HEK293 (cell line): Measurements from ENCODE around the gene IMMP2L.
A peak's percentile ranks its signal among the peaks of the same experiment; 100 is the strongest.

Experiments
- CTCF ChIA-PET: fragments of 350-600 bp; formaldehyde crosslinking; extraction: SDS; loops from one replicate; lab custom pipeline; 2021; ENCODE audit warnings: antibody characterized with exemption; lab: Yijun Ruan, JAX
- POLR2A ChIA-PET: fragments of 300-600 bp; formaldehyde crosslinking; extraction: SDS; loops from one replicate; lab custom pipeline; 2020; ENCODE audit warnings: antibody characterized with exemption, inconsistent platforms; lab: Yijun Ruan, JAX
- H3K27ac ChIP-seq: fragments of 200-500 bp; sonication (Bioruptor generic); 2 replicates; pipeline ENCODE4 v1.5.1; 2014; ENCODE audit warnings: low read depth, low read length, control low read depth, inconsistent platforms; ENCODE audit errors: extremely low read depth
- H3K36me3 ChIP-seq, 2 experiments: fragments of 200-500 bp in 1 of 2; sonication (Bioruptor generic) in 1 of 2; 1 replicate in 1 of 2; 2 replicates in 1 of 2; pipeline ENCODE4 v1.5.1; 2014 to 2017; ENCODE audit warnings: inconsistent platforms in 2 of 2, low read length in 2 of 2; ENCODE audit not compliant: control insufficient read depth in 2 of 2, insufficient read depth in 1 of 2
- H3K4me1 ChIP-seq: fragments of 200-500 bp; sonication (Bioruptor generic); 2 replicates; pipeline ENCODE4 v1.5.1; 2014; ENCODE audit warnings: mild to moderate bottlenecking, low read length, inconsistent platforms; ENCODE audit not compliant: control insufficient read depth, insufficient read depth
- H3K4me3 ChIP-seq: 2 replicates; pipeline ENCODE4 v1.5.1; 2011; ENCODE audit warnings: low read depth, mild to moderate bottlenecking, control low read depth, low read length, moderate library complexity
- H3K9me3 ChIP-seq: fragments of 200-500 bp; sonication (Bioruptor generic); 2 replicates; pipeline ENCODE4 v1.5.1; 2014; ENCODE audit warnings: low read depth, low read length, inconsistent platforms; ENCODE audit not compliant: control insufficient read depth, insufficient read depth
- GFI1B ChIP-seq: fragments of 450-650 bp; formaldehyde crosslinking; IDR thresholded peaks from 2 replicates; pipeline ENCODE4 v1.5.1; 2016; ENCODE audit warnings: missing biosample characterization, missing genetic modification characterization
- GLI2 ChIP-seq: fragments of 450-650 bp; formaldehyde crosslinking; IDR thresholded peaks from 2 replicates; pipeline ENCODE4; 2017; ENCODE audit warnings: missing biosample characterization, missing genetic modification characterization, low read depth, borderline replicate concordance
- IKZF3 ChIP-seq: fragments of 450-650 bp; IDR thresholded peaks from 2 replicates; pipeline ENCODE4 v1.5.0; 2018; ENCODE audit warnings: missing biosample characterization, mild to moderate bottlenecking, missing genetic modification characterization, moderate library complexity
- KLF1 ChIP-seq: fragments of 450-650 bp; formaldehyde crosslinking; IDR thresholded peaks from 2 replicates; pipeline ENCODE4 v1.5.1; 2016; ENCODE audit warnings: missing biosample characterization, missing genetic modification characterization
- RBAK ChIP-seq: fragments of 450-650 bp; formaldehyde crosslinking; IDR thresholded peaks from 2 replicates; pipeline ENCODE4 v1.5.1; 2016; ENCODE audit warnings: missing biosample characterization, missing genetic modification characterization
- TRIM28 ChIP-seq: IDR thresholded peaks from 2 replicates; pipeline ENCODE4 v1.6.1; 2011; ENCODE audit warnings: low read length, control low read depth, borderline replicate concordance
- YY1 ChIP-seq: fragments of 450-650 bp; formaldehyde crosslinking; IDR thresholded peaks from 2 replicates; pipeline ENCODE4 v1.5.1; 2018; ENCODE audit warnings: missing biosample characterization, missing genetic modification characterization
- YY2 ChIP-seq: fragments of 450-650 bp; formaldehyde crosslinking; IDR thresholded peaks from 2 replicates; pipeline ENCODE4 v1.5.1; 2016; ENCODE audit warnings: missing biosample characterization, missing genetic modification characterization
- ZIC2 ChIP-seq: fragments of 450-650 bp; formaldehyde crosslinking; IDR thresholded peaks from 2 replicates; pipeline ENCODE4 v1.5.1; 2016; ENCODE audit warnings: missing biosample characterization, missing genetic modification characterization
- ZNF10 ChIP-seq: fragments of 450-650 bp; formaldehyde crosslinking; IDR thresholded peaks from 2 replicates; pipeline ENCODE4 v1.5.1; 2017; ENCODE audit warnings: missing biosample characterization, missing genetic modification characterization
- ZNF112 ChIP-seq: fragments of 450-650 bp; formaldehyde crosslinking; IDR thresholded peaks from 2 replicates; pipeline ENCODE4 v1.5.0; 2017; ENCODE audit warnings: missing biosample characterization, missing genetic modification characterization
- ZNF140 ChIP-seq: fragments of 450-650 bp; formaldehyde crosslinking; IDR thresholded peaks from 2 replicates; pipeline ENCODE4 v1.5.1; 2016; ENCODE audit warnings: missing biosample characterization, missing genetic modification characterization
- ZNF324 ChIP-seq: fragments of 450-650 bp; formaldehyde crosslinking; IDR thresholded peaks from 2 replicates; pipeline ENCODE4 v1.5.1; 2016; ENCODE audit warnings: missing biosample characterization, missing genetic modification characterization
- ZNF37A ChIP-seq: fragments of 450-650 bp; IDR thresholded peaks from 2 replicates; pipeline ENCODE4 v1.5.1; 2018; ENCODE audit warnings: missing biosample characterization, missing genetic modification characterization
- ZNF621 ChIP-seq: fragments of 450-650 bp; formaldehyde crosslinking; IDR thresholded peaks from 2 replicates; pipeline ENCODE4 v1.5.1; 2017; ENCODE audit warnings: missing biosample characterization, missing genetic modification characterization
- ZNF623 ChIP-seq: fragments of 450-650 bp; formaldehyde crosslinking; IDR thresholded peaks from 2 replicates; pipeline ENCODE4 v1.5.1; 2016; ENCODE audit warnings: missing biosample characterization, missing genetic modification characterization
- ZNF670 ChIP-seq: fragments of 450-650 bp; formaldehyde crosslinking; IDR thresholded peaks from 2 replicates; pipeline ENCODE4 v1.5.1; 2016; ENCODE audit warnings: missing biosample characterization, missing genetic modification characterization, low read depth
- ZNF76 ChIP-seq: fragments of 450-650 bp; formaldehyde crosslinking; IDR thresholded peaks from 2 replicates; pipeline ENCODE4; 2016; ENCODE audit warnings: low read depth, missing biosample characterization, missing genetic modification characterization, borderline replicate concordance
- ZNF776 ChIP-seq: fragments of 450-650 bp; formaldehyde crosslinking; IDR thresholded peaks from 2 replicates; pipeline ENCODE4 v1.5.0; 2017; ENCODE audit warnings: missing biosample characterization, missing genetic modification characterization, borderline replicate concordance
- ZNF843 ChIP-seq: fragments of 450-650 bp; formaldehyde crosslinking; IDR thresholded peaks from 2 replicates; pipeline ENCODE4 v1.5.1; 2016; ENCODE audit warnings: missing biosample characterization, missing genetic modification characterization
- ZXDB ChIP-seq: fragments of 450-650 bp; formaldehyde crosslinking; IDR thresholded peaks from 2 replicates; pipeline ENCODE4 v1.5.1; 2016; ENCODE audit warnings: missing biosample characterization, missing genetic modification characterization
- TF ChIP-seq, protein P1 (sequence below): fragments of 450-650 bp; formaldehyde crosslinking; IDR thresholded peaks from 2 replicates; pipeline ENCODE4 v1.5.1; 2016; ENCODE audit warnings: missing biosample characterization, missing genetic modification characterization
- TF ChIP-seq, protein P2 (sequence below): fragments of 450-650 bp; formaldehyde crosslinking; IDR thresholded peaks from 2 replicates; pipeline ENCODE4 v1.5.1; 2016; ENCODE audit warnings: missing biosample characterization, missing genetic modification characterization, borderline replicate concordance
- TF ChIP-seq, protein P3 (sequence below): fragments of 450-650 bp; formaldehyde crosslinking; IDR thresholded peaks from 2 replicates; pipeline ENCODE4 v1.5.0; 2017; ENCODE audit warnings: missing biosample characterization, missing genetic modification characterization, borderline replicate concordance
- TF ChIP-seq, protein P4 (sequence below): fragments of 450-650 bp; formaldehyde crosslinking; IDR thresholded peaks from 2 replicates; pipeline ENCODE4 v1.5.1; 2017; ENCODE audit warnings: missing biosample characterization, missing genetic modification characterization

IMMP2L gene

DNA sequence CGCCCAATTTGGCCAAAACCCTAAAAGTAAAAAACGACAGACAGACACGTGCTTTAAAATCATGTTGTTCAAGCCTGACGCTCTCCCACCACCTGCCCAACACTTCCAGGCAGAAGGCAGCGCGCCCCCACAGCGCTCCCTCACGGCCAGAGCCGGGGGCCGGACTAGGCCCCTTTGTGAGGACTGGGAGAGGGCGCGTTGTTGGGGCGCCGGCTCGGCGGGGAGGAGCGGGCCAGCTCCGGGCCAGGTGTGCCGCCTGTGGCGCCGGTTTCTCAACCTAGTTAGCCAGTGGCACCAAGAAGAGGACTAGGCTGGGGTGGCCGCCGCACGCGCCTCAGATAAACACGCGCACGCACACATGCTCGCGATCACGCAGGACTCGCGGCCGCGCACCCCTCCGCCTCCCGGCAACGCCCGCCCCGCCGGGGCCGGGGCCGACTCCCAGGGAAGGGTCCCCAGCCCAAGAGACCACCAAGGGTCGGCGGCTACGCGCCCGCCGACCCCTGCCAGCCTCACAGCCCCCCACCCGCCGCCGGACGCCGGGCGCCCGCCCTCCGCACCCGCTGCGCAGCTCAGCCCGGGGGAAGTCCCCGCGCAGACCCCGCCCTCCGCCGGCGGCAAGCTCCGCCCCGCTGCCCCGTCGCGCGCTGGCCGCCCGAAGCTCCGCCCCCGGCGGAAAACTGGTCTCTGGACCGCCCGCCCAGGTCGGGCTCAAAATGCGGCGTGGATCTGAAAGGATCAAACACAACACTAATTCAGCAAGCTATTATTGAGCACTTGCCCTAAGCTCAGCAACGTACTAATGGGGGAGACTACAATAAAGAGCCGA is at the start of gene IMMP2L:
TSS of gene IMMP2L (minus strand) at position 589 of the 829 bp plus-strand sequence.
- Histone ChIP-seq H3K9me3 (no peaks in the 10 kb centered on the region), H3K4me1 (no peaks in the 10 kb centered on the region), H3K36me3 (peaks cover 0 to 9% of the 10 kb centered on the region in 2 experiments; a peak in 1 of 3 replicates), H3K27ac (peak within 1 kb of the TSS; percentile 63; the same call in 1 of the 2 replicates), H3K4me3 (peak within 1 kb of the TSS; percentile 67)
- ChIA-PET POLR2A (interaction anchor here (1.1 kb wide), 1 partner anchor 889 kb away, joined by 4 read pairs; the partner anchor contains the start of gene IFRD1), CTCF (interaction anchor here (0.6 to 0.7 kb wide), 2 partner anchors 961 to 977 kb away, joined by 3 read pairs; no protein-coding TSS in a partner anchor)
- TF ChIP-seq TRIM28 (no peak), RBAK (tag by site-specific recombination) (no peak), GFI1B (tag by site-specific recombination) (no peak), ZNF10 (tag by site-specific recombination) (no peak), ZNF112 (tag by site-specific recombination) (no peak), ZNF623 (tag by site-specific recombination) (no peak), IKZF3 (tag by site-specific recombination) (no peak), YY2 (no peak), ZXDB (0 out of 2 replicates have a peak, but pooled peaks have one; percentile 13), ZNF843 (tag by site-specific recombination) (peak; percentile 30; the same call in 1 of the 2 replicates), ZNF37A (no peak), YY1 (tag by site-specific recombination) (no peak), ZNF776 (tag by site-specific recombination) (no peak), GLI2 (tag by site-specific recombination) (no peak), ZNF621 (tag by site-specific recombination) (no peak), ZNF140 (tag by site-specific recombination) (no peak), ZNF324 (tag by site-specific recombination) (0 out of 2 replicates have a peak, but pooled peaks have one; percentile 28), ZNF76 (tag by site-specific recombination) (no peak), KLF1 (tag by site-specific recombination) (no peak), ZNF670 (tag by site-specific recombination) (no peak), ZIC2 (tag by site-specific recombination) (peak; percentile 85)
- TF ChIP-seq, protein P1, sequence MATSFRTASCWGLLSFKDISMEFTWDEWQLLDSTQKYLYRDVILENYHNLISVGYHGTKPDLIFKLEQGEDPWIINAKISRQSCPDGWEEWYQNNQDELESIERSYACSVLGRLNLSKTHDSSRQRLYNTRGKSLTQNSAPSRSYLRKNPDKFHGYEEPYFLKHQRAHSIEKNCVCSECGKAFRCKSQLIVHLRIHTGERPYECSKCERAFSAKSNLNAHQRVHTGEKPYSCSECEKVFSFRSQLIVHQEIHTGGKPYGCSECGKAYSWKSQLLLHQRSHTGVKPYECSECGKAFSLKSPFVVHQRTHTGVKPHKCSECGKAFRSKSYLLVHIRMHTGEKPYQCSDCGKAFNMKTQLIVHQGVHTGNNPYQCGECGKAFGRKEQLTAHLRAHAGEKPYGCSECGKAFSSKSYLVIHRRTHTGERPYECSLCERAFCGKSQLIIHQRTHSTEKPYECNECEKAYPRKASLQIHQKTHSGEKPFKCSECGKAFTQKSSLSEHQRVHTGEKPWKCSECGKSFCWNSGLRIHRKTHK, result no peak
- TF ChIP-seq, protein P2, sequence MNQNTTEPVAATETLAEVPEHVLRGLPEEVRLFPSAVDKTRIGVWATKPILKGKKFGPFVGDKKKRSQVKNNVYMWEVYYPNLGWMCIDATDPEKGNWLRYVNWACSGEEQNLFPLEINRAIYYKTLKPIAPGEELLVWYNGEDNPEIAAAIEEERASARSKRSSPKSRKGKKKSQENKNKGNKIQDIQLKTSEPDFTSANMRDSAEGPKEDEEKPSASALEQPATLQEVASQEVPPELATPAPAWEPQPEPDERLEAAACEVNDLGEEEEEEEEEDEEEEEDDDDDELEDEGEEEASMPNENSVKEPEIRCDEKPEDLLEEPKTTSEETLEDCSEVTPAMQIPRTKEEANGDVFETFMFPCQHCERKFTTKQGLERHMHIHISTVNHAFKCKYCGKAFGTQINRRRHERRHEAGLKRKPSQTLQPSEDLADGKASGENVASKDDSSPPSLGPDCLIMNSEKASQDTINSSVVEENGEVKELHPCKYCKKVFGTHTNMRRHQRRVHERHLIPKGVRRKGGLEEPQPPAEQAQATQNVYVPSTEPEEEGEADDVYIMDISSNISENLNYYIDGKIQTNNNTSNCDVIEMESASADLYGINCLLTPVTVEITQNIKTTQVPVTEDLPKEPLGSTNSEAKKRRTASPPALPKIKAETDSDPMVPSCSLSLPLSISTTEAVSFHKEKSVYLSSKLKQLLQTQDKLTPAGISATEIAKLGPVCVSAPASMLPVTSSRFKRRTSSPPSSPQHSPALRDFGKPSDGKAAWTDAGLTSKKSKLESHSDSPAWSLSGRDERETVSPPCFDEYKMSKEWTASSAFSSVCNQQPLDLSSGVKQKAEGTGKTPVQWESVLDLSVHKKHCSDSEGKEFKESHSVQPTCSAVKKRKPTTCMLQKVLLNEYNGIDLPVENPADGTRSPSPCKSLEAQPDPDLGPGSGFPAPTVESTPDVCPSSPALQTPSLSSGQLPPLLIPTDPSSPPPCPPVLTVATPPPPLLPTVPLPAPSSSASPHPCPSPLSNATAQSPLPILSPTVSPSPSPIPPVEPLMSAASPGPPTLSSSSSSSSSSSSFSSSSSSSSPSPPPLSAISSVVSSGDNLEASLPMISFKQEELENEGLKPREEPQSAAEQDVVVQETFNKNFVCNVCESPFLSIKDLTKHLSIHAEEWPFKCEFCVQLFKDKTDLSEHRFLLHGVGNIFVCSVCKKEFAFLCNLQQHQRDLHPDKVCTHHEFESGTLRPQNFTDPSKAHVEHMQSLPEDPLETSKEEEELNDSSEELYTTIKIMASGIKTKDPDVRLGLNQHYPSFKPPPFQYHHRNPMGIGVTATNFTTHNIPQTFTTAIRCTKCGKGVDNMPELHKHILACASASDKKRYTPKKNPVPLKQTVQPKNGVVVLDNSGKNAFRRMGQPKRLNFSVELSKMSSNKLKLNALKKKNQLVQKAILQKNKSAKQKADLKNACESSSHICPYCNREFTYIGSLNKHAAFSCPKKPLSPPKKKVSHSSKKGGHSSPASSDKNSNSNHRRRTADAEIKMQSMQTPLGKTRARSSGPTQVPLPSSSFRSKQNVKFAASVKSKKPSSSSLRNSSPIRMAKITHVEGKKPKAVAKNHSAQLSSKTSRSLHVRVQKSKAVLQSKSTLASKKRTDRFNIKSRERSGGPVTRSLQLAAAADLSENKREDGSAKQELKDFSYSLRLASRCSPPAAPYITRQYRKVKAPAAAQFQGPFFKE, result no peak
- TF ChIP-seq, protein P3, sequence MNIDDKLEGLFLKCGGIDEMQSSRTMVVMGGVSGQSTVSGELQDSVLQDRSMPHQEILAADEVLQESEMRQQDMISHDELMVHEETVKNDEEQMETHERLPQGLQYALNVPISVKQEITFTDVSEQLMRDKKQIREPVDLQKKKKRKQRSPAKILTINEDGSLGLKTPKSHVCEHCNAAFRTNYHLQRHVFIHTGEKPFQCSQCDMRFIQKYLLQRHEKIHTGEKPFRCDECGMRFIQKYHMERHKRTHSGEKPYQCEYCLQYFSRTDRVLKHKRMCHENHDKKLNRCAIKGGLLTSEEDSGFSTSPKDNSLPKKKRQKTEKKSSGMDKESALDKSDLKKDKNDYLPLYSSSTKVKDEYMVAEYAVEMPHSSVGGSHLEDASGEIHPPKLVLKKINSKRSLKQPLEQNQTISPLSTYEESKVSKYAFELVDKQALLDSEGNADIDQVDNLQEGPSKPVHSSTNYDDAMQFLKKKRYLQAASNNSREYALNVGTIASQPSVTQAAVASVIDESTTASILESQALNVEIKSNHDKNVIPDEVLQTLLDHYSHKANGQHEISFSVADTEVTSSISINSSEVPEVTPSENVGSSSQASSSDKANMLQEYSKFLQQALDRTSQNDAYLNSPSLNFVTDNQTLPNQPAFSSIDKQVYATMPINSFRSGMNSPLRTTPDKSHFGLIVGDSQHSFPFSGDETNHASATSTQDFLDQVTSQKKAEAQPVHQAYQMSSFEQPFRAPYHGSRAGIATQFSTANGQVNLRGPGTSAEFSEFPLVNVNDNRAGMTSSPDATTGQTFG, result no peak
- TF ChIP-seq, protein P4, sequence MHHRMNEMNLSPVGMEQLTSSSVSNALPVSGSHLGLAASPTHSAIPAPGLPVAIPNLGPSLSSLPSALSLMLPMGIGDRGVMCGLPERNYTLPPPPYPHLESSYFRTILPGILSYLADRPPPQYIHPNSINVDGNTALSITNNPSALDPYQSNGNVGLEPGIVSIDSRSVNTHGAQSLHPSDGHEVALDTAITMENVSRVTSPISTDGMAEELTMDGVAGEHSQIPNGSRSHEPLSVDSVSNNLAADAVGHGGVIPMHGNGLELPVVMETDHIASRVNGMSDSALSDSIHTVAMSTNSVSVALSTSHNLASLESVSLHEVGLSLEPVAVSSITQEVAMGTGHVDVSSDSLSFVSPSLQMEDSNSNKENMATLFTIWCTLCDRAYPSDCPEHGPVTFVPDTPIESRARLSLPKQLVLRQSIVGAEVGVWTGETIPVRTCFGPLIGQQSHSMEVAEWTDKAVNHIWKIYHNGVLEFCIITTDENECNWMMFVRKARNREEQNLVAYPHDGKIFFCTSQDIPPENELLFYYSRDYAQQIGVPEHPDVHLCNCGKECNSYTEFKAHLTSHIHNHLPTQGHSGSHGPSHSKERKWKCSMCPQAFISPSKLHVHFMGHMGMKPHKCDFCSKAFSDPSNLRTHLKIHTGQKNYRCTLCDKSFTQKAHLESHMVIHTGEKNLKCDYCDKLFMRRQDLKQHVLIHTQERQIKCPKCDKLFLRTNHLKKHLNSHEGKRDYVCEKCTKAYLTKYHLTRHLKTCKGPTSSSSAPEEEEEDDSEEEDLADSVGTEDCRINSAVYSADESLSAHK (tag by site-specific recombination), result no peak
